GM21576 (cell line): ENCODE results near the gene HTR1D.
"Not testable (repeated sequence)": the region's sequence is repeated elsewhere in the genome, so short reads cannot be mapped to it uniquely, and the experiment has no call there.

Source experiments
- ATAC-seq: cut with Tn5 transposase; IDR thresholded peaks from one replicate; pipeline ENCODE4 v1.9.1; 2021; ENCODE audit warnings: mild to moderate bottlenecking, moderate library complexity; ENCODE audit not compliant: unreplicated experiment

HTR1D gene

DNA sequence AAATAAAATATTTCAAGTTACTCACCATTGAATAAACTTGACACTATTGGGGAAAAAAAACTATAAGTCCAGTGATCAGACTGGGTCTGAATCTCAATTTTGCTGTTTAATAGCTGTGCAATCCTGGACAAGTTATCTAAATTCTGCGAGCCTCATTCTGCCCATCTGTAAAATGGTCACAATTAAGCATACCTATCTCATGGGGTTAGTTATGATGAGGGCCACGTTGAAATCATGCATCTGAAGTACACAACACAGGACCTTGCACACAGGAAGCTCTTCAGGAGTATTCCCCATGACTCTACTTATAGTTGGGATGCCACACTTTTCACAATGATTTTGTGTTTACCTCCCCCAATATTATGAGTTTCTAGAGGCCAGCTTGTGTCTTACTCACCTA lies 3.8 kb upstream of the HTR1D start:
- no peak for ATAC-seq

DNA sequence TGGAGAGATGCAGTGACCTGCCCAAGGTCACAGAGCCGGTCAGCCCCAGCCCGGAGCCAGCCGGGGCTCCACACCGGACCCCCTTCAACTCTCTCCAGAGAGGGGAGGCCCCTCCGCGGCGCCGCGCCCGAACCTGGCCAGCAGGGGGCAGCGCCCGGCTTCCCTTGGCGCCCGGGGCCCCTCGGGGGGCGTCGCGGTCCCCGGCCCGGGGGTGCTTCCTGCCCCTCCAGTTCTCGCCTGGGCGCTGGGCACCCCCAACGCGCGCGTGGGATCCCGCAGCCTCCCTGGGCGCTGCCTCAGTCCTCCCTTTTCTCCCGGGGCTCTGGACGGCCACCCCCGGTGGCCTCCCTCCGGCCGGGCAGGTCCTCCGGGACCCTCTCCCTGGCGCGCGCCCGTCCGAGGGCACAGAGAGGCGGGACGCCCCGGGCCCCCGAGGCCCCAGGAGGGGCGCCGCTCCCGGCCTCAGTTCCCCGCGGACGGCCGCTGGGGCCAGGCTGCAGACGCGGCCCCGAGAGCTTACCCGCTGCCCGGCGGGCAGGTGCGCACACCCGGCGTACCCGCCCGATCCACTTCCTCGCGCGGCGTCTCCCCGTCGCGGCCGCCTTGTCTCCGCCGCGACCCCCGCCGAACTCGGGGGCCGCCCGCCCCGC lies 406 bp downstream of the HTR1D start:
- ATAC-seq: no peak

DNA sequence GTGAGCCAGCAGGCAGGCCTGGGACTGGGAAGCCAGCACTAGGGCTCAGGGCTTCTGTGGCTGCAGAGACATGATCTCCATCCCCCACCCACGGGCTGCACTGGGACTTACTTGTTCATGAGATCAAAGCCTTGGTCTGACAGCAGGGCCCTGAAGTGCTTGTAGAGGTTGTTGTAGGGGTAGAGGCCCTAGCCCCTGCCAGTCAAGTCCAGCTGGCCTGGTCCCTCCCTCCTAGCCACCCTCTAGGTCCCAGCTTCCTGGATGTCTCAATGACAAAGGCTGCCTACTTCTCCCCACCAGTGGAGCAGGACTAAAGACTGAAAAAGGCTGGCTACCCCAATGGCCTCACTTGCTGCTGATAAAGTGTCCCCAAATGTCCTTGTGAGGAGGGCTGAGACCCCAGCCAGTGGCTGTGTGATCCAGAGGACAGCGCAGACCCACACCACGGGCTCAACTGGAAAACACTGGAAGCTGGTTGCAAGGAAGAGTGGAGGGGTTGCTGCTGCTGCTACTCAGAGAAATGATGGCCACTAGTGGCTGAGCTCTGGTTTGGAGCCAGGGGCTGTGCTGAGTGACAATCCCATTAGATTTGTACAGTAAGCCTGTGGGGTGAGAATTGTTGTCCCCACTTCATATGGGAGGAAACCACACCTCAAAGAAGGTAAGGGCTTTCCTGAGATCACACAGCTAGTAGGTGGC lies 1.4 kb downstream of the HTR1D start:
- ATAC-seq: no peak

DNA sequence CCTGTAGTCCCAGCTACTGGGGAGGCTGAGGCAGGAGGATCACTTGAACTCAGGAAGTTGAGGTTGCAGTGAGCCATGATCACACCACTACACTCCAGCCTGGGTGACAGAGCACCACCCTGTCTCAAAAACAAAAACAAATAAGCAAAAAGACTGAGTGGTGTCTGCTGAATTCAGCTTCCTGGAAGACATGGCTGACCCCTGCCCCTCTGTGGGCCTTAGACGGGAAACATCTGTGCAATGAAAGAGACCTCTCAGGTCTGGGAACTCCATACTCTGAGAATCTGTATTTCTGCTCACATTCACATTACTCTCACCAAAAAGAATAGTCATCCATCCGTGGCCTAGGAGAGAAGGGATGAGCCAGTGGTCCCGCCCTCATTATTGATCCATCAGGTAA lies 2.0 kb downstream of the HTR1D start:
- ATAC-seq: no peak

DNA sequence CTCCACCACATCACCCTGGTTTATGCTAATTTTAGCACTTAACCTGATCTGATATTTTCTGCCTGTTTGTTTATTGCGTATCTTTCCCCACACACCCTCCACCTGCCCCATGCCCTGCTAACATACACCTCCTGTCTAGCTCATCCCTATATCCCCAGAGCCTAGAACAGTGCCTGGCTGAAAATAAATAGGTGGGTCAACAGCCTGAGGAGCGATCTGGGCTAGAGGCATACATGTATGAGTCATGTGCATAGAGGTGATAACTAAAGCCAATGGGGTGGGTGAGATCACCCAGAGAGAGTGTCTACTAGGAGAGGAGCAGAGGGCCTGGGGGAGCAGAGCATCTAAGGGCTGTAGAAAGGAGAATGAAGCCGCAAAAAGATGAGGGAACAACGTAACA lies 2.7 kb downstream of the HTR1D start:
- no peak for ATAC-seq

DNA sequence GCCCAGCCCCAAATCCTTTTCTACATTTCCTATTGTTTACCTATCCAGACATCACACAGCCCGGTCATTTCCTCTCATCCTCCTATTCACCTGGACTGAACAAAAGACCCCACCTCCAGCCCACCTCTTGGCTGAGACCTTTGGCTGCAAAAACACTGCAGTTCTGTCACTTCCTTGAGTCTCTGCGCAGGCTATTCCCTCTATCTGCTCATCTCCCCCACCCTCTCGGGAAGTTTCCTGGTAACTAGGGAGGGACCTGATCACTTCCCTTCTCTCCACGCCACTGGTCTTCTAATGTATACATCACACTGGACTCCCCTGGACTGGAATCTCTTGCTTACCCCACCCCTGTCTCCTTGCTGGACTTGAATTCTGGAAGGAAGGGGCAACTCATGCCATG lies 5.3 kb downstream of the HTR1D start:
- no peak for ATAC-seq

DNA sequence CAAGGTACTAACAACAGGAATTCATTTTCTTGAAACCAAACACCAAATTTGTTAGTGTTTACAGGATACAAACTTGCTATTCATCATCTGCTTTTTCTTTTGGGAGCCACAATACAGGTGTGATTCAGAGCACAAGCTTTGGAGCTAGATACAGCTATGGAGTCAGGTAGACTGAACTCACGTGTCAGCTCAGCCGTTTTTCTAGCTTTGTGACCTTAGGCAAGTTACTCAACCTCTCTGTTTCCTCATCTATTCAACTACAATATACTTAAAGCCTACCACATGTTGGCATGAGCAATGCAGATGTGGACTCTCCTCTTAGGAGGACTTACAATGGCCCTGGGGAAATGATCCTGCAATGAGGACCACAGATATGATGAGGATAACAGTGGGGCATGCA lies 6.3 kb downstream of the HTR1D start:
- no peak for ATAC-seq

DNA sequence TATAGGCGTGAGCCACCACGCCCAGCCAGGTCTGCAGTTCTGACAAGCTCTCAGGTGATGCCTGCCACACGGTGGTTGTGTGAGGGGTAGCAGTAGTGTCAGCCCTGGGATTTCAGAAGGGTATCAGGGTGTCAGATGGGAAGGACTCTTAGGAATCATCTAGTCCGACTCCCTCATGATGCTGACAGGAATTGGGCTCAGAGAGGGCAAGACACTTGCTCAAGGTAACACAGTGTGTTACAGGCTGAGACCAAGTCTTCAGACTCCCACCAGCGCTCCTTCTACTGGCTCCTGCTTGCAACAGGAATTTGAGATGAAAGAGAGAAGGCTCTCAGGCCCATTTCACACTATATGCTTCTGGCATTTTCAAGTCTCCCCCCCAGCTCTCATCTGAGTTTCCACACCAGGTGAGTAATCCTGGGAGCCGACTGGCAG lies 6.9 kb downstream of the HTR1D start:
- no peak for ATAC-seq

DNA sequence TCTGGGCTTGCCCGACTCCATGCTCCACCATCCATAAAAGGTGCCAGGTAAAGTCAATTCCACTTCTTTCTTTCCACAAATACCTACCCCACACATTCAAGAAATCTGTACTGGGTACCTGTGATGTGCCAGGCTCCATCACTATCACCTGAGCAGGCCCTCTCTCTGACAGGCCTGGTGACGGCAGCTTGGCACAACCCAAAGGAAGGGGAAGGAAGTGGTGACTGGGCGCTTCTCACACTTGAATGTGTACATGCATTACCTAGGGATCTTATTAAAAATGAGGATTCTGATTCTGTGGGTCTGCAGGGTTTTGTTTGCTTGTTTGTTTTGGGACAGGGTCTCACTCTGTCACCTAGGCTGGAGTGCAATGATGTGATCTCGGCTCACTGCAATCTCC lies 7.5 kb downstream of the HTR1D start:
- no peak for ATAC-seq

DNA sequence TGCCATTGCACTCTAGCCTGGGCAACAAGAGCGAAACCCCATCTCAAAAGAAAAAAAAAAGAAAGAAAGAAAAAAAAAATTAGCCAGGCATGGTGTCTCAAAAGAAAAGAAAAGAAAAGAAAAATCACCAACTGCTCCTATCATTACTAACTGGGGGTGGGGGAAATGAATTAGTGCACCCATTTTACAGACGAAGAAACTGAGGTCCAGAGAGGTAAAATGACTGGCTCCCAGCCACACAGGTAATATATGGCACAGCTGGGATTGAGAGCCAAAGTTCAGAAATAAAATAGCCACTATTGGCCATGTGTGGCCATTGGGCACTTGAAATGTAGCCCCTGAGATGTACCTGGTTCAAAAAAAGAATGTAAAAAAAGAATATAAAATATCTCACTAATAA lies 8.8 kb downstream of the HTR1D start:
- no peak for ATAC-seq

DNA sequence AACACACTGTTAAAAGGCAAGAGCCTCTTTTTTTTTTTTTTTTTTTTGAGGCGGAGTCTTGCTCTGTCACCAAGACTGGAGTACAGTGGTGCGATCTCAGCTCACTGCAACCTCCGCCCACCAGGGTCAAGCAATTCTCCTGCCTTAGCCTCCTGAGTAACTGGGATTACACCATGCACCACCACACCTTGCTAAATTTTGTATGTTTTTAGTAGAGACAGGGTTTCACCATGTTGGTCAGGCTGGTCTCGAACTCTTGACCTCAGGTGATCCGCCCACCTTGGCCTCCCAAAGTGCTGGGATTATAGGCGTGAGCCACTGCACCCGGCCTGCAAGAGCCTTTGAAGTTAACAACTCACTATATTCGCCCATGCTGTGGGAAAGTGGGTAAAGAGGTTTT lies 9.6 kb downstream of the HTR1D start:
- ATAC-seq: not testable (repeated sequence)

DNA sequence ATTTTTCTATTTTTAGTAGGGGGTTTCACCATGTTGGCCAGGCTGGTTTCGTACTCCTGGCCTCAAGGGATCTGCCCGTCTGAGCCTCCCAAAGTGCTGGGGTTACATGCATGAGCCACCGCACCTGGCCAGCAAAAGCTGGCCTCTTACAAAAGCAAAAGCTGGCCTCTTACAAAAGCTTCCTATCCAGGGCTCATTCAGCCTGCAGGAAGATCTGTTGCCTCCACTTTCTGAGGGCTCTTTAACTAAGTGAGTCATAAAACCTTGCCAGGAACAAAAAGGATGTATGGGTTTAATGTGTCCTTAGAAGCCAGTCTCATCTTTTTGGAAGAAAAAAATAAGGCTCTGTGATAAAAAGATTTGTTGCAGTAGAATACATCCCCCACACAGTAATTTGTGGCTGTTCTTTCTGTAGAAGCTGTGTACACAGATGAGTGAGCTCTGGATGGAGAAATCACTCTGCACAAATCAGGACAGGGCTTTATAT lies 15.0 kb downstream of the HTR1D start:
- no peak for ATAC-seq

DNA sequence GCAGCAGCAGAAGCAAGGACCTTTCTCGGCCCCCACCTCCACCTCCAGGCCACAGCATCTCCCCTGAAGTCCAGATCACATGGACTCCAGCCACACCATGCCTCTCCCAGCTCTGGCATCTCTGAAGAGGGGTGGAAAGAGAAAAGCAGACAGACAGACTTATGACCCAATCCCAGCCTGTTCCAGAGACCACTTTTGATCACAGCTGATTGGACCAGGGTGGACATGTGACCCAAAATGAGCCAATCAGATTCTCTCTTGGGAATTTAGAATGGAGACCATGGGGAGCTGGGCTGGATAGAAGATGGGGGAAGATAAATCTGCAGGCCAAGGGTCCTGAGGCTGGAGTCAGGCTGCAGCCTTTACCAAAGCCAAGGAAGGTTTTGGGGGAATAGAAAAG lies 16.4 kb downstream of the HTR1D start:
- ATAC-seq: no peak

DNA sequence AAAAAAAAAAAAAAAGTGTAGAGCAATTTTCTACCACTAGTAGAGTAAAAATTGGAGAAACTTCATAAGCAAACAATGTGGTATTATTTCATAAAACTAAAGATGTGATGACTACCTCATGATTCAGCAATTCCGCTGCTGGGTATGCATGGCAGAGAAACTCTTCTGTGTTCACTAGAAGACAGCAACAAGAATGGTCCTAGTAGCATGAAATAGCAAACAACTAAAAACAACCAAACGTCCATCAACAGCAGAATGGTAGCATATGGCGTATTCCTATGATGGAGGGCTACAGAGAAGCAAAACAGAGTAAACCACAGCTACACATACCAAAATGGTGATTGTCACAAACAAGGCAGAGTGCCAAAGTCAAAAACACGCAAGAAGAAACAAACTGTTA lies 18.9 kb downstream of the HTR1D start:
- no peak for ATAC-seq

DNA sequence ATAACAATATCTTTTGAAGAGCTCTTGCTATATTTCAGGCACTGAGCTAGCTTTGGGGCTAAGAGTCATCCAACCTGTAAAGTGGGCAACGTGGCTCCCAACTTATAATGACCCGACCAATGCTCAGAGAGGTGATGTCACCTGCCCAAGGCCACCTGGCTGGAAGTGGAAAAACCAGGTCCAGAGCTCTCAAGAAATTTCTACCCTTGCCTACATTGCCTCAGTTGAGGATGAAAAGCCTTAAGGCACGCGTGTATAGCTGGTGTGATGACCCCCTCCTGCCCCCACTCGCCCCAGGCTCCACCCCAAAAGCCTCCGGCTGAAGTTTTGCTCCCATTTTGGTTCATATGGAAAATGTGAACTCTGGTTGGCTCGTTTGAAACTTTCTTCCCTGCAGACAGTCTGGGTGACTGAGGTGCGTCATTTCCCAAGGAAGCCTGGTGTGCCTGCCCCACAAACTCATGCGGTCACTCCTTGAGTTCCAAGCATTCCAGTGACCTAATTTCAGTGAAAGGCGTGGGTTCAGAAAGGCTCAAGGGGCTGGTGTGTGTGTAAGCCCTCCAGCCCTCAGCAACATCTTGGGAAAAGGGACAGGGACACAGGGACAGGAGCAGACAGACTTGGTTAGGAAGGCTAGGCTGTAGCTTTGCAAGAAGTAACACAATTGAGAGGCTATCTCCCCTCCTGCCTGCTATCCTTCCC lies 20.5 kb downstream of the HTR1D start:
- no peak for ATAC-seq

DNA sequence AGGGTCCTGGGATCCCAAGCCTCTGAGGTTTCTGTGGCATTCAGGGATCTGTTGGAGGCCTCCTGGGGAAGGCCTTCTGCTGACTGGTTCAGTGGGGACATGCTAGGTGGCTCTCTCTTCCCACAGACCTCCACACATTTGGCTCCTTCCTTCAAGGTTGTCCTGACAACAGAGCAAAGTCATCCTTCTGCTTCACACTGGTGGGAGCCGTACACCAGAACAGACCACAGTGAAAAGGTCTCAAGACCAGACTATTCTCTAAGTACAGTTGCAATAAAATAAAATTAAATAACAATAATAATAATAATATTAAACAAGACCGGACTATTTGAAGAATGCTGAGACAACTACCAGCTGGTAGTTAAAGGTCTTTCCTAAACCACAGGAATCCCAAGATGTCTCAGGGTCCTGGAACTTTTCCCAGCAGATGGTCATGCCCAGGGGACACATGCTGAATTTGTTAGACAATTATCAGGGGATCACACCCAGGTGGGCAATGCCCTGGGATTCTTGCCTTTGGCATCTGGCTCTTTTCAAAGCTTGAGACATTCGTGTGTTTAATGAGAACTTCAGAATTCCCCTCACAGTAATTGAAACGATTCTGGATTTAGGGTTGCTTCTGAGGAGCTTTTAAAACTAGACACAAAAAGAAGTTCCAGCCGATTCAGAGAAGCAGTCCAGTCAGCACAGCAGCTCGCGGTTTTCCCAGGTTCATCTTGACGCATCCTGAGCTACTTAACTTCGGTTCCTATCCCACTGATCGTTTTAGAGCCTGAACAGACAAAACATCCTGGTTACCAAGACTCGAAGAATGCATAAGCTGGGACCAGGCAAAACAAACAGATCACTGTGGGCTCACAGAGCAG lies 22.9 kb downstream of the HTR1D start:
- ATAC-seq: no peak

DNA sequence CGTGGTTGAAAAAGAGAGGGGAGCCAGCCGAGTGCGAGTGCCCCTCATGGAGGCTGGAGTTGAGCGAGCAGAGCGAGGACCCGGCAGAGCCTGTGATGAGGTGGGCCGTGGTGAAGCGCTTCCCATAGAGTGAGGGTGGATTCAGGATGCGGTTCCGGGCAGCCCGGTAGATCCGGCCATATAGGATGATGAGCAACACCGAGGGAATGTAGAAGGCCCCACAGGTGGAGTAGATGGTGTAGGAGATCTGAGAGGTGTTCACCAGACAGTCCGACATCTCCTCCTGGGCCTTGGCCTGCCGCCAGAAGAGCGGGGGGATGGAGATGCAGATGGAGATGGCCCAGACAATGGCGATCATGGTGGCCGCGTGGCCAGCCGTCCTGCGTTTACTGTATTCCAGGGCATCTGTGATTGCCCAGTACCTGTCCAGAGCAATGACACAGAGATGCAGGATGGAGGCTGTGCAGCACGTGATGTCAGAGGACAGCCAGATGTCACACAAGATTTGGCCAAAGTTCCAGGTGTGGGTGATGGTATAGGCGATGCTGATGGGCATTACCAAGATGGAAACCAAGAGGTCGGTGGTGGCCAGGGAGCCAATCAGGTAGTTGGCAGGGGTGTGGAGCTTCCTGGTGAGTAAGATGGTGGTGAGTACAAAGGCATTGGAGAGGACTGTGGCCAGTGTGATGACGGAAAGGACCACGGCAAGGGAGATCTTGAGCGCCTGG lies 23.7 kb downstream of the HTR1D start:
- no peak for ATAC-seq

DNA sequence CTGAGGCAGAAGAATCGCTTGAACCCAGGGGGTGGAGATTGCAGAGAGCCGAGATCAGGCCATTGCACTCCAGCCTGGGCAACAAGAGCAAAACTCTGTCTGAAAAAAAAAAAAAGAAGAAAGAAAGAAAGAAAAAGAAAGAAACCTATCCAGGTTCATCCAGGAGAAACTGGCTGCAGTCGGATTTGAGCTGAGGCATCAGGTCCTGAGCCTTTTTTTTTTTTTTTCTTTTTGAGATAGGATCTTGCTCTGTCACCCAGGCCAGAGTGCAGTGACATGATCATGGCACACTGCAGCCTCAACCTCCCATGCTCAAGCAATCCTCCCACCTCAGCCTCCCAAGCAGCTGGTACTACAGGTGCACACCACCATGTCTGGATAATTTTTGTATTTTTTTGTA lies 26.1 kb downstream of the HTR1D start:
- ATAC-seq: no peak

DNA sequence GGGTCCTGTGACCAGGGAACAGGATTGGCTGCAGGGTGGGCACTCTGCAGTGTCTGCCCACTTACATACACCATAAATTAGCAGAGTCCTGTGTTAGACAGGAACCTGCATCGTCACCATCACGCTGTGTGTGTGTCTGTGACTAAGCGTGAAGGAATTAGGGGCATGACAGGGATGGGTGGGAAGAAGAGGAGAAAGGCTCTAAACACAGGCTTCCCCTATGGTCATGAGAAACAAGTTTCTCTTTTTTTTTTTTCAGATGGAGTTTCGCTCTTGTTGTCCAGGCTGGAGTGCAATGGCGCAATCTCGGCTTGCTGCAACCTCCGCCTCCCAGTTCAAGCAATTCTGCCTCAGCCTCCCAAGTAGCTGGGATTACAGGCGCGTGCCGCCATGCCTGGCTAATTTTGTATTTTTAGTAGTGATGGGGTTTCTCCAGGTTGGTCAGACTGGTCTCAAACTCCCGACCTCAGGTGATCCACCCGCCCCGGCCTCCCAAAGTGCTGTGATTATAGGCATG lies 28.3 kb downstream of the HTR1D start:
- not testable (repeated sequence) for ATAC-seq

DNA sequence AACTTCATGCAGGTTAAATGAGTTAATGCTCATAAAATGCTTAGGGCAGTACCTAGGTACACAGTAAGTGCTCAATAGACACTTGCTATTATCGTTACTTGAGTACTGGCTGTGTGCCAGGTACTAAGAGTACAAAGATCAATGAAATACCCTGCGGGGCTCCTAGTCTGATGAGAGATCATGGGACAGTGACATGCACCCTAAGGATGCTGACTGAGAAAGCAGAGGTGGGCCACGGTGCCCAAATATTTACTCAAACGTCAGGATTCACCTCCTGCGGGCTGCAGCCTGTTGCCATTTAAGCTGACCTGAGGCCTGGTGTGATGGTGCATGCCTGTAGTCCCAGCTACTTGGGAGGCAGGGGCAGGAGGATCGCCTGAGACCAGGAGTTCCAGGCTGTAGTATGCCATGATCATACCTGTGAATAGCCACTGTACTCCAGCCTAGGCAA lies 28.8 kb downstream of the HTR1D start:
- no peak for ATAC-seq
